ENCODE results near the gene ACACB.

The ACACB gene

GRCh38 chr12:109221277-109221931, 105.0 kb downstream of the ACACB start:
- no peak for DNase-seq

GRCh38 chr12:109222062-109222461, 105.7 kb downstream of the ACACB start:
- no peak for DNase-seq

DNA sequence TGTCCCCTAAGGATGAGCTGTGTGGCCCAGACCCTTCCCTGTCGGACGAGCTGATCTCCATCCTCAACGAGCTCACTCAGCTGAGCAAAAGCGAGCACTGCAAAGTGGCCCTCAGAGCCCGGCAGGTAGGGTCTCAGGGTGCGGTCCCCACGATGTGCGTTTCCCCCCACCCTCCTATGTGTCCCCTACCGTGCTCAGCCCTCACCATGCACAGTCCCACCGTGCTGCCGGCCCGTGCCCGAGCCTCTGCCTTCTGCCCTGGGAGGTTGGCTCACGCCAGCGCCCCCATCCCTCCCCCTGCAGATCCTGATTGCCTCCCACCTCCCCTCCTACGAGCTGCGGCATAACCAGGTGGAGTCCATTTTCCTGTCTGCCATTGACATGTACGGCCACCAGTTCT, 106.1 kb downstream of the ACACB start:
- no peak for DNase-seq

DNA sequence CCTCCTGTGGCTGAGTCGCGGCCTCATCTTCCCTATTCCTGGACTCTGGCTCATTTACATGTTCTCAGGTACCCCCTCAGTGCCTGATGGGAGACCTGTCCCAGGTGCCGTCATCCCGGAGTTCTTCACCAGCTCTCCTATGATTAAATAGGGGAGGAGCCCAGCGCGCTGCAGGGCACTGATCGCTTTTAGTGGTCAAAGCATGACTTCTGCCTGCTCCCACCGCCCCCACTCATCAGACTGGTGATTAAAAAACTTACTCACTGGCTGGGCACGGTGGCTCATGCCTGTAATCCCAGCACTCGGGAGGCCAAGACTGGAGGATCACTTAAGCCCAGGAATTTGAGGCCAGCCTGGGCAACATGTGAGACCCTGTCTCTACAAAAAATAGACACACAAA, 106.8 kb downstream of the ACACB start:
- DNase-seq: no peak

DNA sequence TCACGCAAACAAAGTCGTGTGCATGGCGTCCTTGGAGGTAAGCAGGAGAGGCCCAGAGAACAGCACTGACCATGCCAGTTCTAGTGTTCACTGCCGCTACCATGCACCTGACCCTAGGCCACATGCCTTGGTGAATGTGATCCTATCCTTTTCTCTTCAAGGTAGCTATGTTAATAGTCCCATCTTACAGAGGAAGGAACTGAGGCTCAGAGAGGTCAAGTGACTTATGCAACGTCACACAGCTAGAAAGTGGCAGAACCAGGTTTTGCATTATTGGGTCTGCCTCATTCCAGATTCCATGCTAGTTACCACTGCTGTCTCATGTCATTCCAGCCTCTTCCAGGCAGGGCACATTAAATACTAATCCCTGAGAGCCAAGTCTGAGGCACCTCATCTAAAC, 107.5 kb downstream of the ACACB start:
- DNase-seq: no peak

DNA sequence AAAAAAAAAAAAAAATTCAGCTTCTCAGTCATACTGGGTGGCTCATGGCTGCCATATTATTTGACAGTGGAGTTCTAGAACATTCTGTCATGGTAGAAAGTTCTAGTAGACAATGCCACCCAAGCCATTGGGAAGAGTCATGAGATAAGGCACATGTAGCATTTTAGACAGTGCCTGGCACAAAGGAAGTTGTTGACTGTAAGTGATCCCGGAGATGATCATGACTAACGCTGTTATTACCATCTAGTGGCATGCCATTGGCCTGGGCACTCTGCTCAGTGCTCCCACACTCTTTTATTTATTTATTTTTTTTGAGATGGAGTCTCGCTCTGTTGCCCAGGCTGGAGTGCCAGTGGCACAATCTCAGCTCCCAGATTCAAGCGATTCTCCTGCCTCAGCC, 112.3 kb downstream of the ACACB start:
- DNase-seq: no peak

- no peak for DNase-seq
These were observed 113.8 kb downstream of the ACACB start for GRCh38 chr12:109230193-109230592.

DNA sequence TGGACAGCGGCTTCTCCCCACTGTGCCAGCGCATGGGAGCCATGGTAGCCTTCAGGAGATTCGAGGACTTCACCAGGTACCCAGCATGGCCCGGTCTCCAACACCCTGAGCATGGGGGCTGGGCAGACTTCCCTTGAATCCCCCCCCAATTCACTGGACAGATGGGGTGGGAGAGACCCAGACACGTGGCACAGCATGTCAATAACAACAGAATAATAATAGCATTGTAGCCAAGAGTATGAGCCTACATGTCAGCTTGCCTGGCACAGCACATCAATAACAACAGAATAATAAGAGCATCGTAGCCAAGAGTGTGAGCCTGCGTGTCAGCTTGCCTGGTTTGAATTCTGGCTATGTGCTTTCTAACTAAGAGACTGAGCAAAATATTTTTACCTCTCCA, 116.3 kb downstream of the ACACB start:
- DNase-seq: no peak

GRCh38 chr12:109234012-109234411, 117.6 kb downstream of the ACACB start:
- no peak for DNase-seq

GRCh38 chr12:109236257-109236656, 119.9 kb downstream of the ACACB start:
- DNase-seq: no peak

GRCh38 chr12:109239179-109239578, 122.8 kb downstream of the ACACB start:
- no peak for DNase-seq

DNA sequence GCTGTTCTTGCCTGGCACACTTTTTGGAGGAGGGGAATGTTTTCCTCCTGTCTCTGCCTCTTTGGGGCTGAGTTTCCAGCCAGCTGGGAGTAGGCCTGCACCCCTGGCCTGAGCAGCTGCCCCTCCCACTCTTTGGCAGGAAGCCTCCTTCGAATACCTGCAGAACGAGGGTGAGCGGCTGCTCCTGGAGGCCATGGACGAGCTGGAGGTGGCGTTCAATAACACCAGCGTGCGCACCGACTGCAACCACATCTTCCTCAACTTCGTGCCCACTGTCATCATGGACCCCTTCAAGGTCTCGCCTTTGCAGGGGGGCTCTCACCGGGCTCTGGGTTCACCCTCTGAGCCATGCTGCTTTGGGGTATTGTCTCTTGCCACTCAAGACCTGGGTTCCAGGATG, 123.3 kb downstream of the ACACB start:
- no peak for DNase-seq

GRCh38 chr12:109240365-109240764, 124.0 kb downstream of the ACACB start:
- no peak for DNase-seq

- DNase-seq: no peak
These were observed 125.5 kb downstream of the ACACB start for GRCh38 chr12:109241936-109242335.

GRCh38 chr12:109244073-109244472, 127.7 kb downstream of the ACACB start:
- DNase-seq: no peak

- no peak for DNase-seq
These were observed 129.8 kb downstream of the ACACB start for GRCh38 chr12:109246221-109246620.

- DNase-seq: no peak
These were observed 131.7 kb downstream of the ACACB start for GRCh38 chr12:109247831-109248654.

DNA sequence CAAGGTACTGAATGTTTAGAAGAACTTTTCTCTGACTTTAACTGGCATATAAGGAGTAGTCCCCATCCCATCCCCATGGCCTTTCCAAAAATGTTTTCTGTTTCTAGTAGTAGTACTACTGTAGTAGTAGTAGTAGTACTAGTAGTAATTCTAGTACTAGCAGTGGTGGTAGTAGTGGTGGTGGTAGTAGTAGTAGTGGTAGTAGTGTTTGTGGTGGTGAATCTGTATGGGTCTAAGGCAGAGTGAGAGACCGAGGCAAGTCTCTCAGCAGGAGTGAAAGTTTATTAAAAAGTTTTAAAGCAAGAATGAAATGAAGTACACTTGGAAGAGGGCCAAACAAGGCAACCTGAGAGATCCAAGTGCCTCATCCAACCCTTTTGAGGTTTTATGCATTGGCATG, 134.1 kb downstream of the ACACB start:
- no peak for DNase-seq

DNA sequence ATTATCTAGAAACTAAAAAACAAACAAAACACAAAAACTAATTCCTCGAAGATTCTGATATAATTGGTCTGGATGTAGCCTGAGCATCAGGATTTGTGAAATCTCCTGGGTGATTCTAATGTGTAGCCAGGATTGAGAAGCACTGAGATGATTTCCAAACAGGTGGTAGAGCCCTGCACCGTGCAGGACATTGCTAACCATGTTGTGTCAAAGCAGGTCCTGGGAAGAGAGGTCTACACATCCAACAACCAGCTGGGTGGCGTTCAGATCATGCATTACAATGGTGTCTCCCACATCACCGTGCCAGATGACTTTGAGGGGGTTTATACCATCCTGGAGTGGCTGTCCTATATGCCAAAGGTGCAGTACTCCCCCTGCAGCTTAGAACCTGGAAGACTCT, 136.4 kb downstream of the ACACB start:
- no peak for DNase-seq

DNA sequence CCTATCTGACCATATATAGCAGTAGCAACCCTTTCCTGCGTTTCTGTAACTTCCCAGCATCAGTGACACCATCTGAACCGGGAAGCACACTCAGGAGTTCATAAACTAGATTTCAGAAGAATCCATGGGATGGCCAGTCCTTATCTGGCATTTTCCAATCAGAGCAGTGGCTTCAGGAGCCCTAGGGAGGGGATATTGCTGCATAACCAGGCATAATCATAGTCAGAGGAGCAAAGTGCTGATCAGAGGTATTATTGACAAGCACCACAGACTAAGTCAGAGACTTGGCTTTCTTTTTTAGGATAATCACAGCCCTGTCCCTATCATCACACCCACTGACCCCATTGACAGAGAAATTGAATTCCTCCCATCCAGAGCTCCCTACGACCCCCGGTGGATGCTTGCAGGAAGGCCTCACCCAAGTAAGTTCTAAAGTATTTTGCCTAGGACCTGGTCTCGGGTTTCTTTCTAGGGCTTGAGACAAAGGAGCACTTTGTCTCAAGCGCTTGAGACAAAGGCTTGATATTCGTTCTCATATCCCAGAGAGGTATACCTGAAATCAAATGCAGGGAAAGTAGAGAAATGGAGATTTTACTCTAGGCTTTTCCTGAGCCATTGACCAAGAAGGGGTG, 137.6 kb downstream of the ACACB start:
- no peak for DNase-seq

DNA sequence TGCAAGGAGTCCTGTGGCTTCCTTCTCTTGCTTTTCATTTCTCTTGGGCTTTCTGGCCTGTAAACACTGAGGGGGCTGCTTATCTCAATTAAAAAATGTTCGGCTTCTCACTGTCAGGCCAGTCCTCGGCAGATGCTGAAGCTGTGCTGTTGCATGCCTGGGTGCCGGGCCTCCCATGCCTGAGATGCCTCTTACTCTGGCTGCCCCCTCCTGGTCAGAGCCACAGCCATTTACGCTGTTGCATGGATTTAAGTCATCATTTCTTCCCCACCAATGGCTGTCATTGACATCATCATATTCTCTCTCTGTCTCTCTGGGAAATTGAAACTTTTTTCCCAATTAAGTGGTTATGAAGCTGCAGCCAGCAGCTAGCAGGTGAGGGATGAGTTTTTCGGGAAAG, 139.0 kb downstream of the ACACB start:
- no peak for DNase-seq

- DNase-seq: no peak
These were observed 139.6 kb downstream of the ACACB start for GRCh38 chr12:109256011-109256410.

DNA sequence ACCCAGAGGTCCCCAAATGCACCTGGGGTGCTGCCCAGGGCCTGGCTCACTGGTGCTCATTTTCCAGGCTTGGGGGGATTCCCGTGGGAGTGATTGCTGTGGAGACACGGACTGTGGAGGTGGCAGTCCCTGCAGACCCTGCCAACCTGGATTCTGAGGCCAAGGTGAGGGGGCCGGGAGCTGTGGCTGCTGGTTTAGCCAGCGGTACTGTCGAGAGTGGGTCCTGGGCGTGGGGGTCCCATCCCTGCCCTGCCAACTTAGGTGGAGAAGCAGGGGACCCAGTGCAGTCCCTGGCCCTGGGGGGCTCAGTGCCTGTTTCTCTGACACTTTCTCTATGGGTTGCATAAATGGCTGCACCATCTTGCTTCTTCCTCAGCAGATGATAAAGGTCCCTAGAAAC, 141.8 kb downstream of the ACACB start:
- DNase-seq: no peak

All from inflammatory macrophage (primary cell).